ENCODE results near the gene RSRC1. TPM values are rescaled to one million over a fixed set of nuclear protein-coding genes. Genes with fewer than 3 reads are reported as not detected.
A peak's percentile ranks its signal among the peaks of the same experiment; 100 is the strongest.

RSRC1 gene
- total RNA-seq, 1 experiment from 2014 or later = 49.4 TPM

- BruUV-seq (replicated peaks) = no TSS peak
- in situ Hi-C loops (cut with HindIII; ENCODE audit: low pct_unique_long_range_greater_than_20kb, low sequenced_read_pairs) = no loop called here
- intact Hi-C loops (cut with micrococcal nuclease; ENCODE audit: unreplicated experiment) = loop anchor here (10.0 kb wide), 1 partner anchor 205 kb away; no protein-coding TSS in a partner anchor
- no peaks in the 10 kb centered on the region for H3K27me3 ChIP-seq (ENCODE audit: control insufficient read depth, insufficient read depth, low read length)
- peak overlapping the region; percentile 96 for H3K27ac ChIP-seq (ENCODE audit: low read length)
- peaks cover 23% of the 10 kb centered on the region for H3K4me1 ChIP-seq (ENCODE audit: control insufficient read depth, insufficient read depth, low read length)
- ATAC-seq = no peak
- H3K9me3 ChIP-seq (ENCODE audit: control insufficient read depth, insufficient read depth, low read depth, low read length) = no peaks in the 10 kb centered on the region
- TF ChIP-seq POLR2AphosphoS5 (IDR thresholded peaks at IDR 0.05; ENCODE audit: low read depth, low read length) = no peak
- no peak; the same call in 1 of the 2 replicates for TF ChIP-seq TCF7L2 (IDR thresholded peaks at IDR 0.05; ENCODE audit: low read depth, low read length)
- TF ChIP-seq CTCF (IDR thresholded peaks at IDR 0.05) = no peak
- no peak for TF ChIP-seq REST (IDR thresholded peaks at IDR 0.05; ENCODE audit: insufficient read depth in 1 of 2, low read depth in 2 of 2, low read length in 1 of 2)
- TF ChIP-seq SIN3A (IDR thresholded peaks at IDR 0.05; ENCODE audit: borderline replicate concordance, insufficient read depth, low read depth, low read length) = no peak
- peaks cover 4% of the 10 kb centered on the region; the same call in 1 of the 2 replicates for H3K36me3 ChIP-seq (ENCODE audit: control insufficient read depth, insufficient read depth, low read length)
- no peak for DNase-seq (ENCODE audit: low read depth, low spot score)
- ChIA-PET POLR2A (interaction anchor here (0.6 to 1.1 kb wide), 16 partner anchors 10 to 597 kb away, joined by 3 to 20 read pairs (median 8); no protein-coding TSS in a partner anchor), CTCF (interaction anchor here (0.6 to 0.7 kb wide), 5 partner anchors 10 to 493 kb away, joined by 3 to 12 read pairs (median 6); no protein-coding TSS in a partner anchor)
- H3K4me3 ChIP-seq (ENCODE audit: low read depth in 2 of 2, low read length in 2 of 2) = peak overlapping the region; percentile 77 to 92
Observed at GRCh38 chr3:158109295-158109803, 540 bp upstream of the RSRC1 start.

GRCh38 chr3:158110658-158111018 lies 749 bp downstream of the RSRC1 start:
- Histone ChIP-seq H3K27ac (ENCODE audit: low read length) (peak overlapping the region; percentile 96), H3K4me3 (ENCODE audit: low read depth in 2 of 2, low read length in 2 of 2) (peak overlapping the region; percentile 77 to 92), H3K27me3 (ENCODE audit: control insufficient read depth, insufficient read depth, low read length) (no peaks in the 10 kb centered on the region), H3K9me3 (ENCODE audit: control insufficient read depth, insufficient read depth, low read depth, low read length) (no peaks in the 10 kb centered on the region), H3K4me1 (ENCODE audit: control insufficient read depth, insufficient read depth, low read length) (peaks cover 23% of the 10 kb centered on the region), H3K36me3 (ENCODE audit: control insufficient read depth, insufficient read depth, low read length) (peaks cover 4% of the 10 kb centered on the region; the same call in 1 of the 2 replicates)
- intact Hi-C loops (cut with micrococcal nuclease; ENCODE audit: unreplicated experiment) (no loop called here), in situ Hi-C loops (cut with HindIII; ENCODE audit: low pct_unique_long_range_greater_than_20kb, low sequenced_read_pairs) (no loop called here)
- ATAC-seq = no peak
- ChIA-PET CTCF (no interaction called here), POLR2A (interaction anchor here (0.9 kb wide), 1 partner anchor 51 kb away, joined by 3 read pairs; no protein-coding TSS in a partner anchor)
- no TSS peak for BruUV-seq (replicated peaks)
- no peak for TF ChIP-seq POLR2AphosphoS5 (IDR thresholded peaks at IDR 0.05; ENCODE audit: low read depth, low read length)
- no peak for TF ChIP-seq TCF7L2 (IDR thresholded peaks at IDR 0.05; ENCODE audit: low read depth, low read length)
- TF ChIP-seq REST (IDR thresholded peaks at IDR 0.05; ENCODE audit: insufficient read depth in 1 of 2, low read depth in 2 of 2, low read length in 1 of 2) = no peak
- TF ChIP-seq SIN3A (IDR thresholded peaks at IDR 0.05; ENCODE audit: borderline replicate concordance, insufficient read depth, low read depth, low read length) = no peak
- no peak for TF ChIP-seq CTCF (IDR thresholded peaks at IDR 0.05)
- no peak for DNase-seq (ENCODE audit: low read depth, low spot score)
